H1 (cell line): ENCODE results near the gene OIP5. TPM values are rescaled to one million over a fixed set of nuclear protein-coding genes. Genes with fewer than 3 reads are reported as not detected.

Experiments used
- BCL11A ChIP-seq, 2 experiments: IDR thresholded peaks; one replicate each; pipeline ENCODE4 v1.6.1; 2011; ENCODE audit warnings: low read depth in 2 of 2, low read length in 2 of 2, mild to moderate bottlenecking in 2 of 2
- SP4 ChIP-seq: IDR thresholded peaks from 2 replicates; pipeline ENCODE4 v1.6.1; 2012; ENCODE audit warnings: low read length, inconsistent platforms
- polyA plus RNA-seq, 7 experiments: library from polyadenylated mRNA; depleted of rRNA in 3 of 7; stranded (reverse) in 5 of 7; unstranded in 2 of 7; fragments of >200 nt in 5 of 7; fragments of 200-250 nt in 2 of 7; gene quantifications; 1 replicate in 5 of 7; 2 replicates in 1 of 7; 4 replicates in 1 of 7; pipeline versions ENCODE4 v1.2.1 to v1.2.3, GENCODE V29; 2011 to 2013; ENCODE audit warnings: missing spikeins in 2 of 7, mixed read lengths in 2 of 7
- total RNA-seq: library from RNA; stranded (reverse); fragmentation: NEBNext Ultra II Directional; extraction: Animal tissue kit (Norgen Biotek cat#: 25700); gene quantifications from 2 replicates; pipeline ENCODE4 v1.2.1, GENCODE V29; 2021
- TF ChIP-seq, protein P1 (sequence below): fragments of 300-600 bp; sonication (generic); IDR thresholded peaks from 2 replicates; pipeline ENCODE4 v1.7.1; 2012; ENCODE audit warnings: low read length, moderate library complexity, mild to moderate bottlenecking, inconsistent platforms; ENCODE audit not compliant: insufficient replicate concordance

OIP5 gene
- total and polyA plus RNA-seq, 2 of the 8 experiments (the other 6 are each of a cell fraction or from before 2014, with no cell fraction given) = 34.8 to 44.5 TPM

DNA sequence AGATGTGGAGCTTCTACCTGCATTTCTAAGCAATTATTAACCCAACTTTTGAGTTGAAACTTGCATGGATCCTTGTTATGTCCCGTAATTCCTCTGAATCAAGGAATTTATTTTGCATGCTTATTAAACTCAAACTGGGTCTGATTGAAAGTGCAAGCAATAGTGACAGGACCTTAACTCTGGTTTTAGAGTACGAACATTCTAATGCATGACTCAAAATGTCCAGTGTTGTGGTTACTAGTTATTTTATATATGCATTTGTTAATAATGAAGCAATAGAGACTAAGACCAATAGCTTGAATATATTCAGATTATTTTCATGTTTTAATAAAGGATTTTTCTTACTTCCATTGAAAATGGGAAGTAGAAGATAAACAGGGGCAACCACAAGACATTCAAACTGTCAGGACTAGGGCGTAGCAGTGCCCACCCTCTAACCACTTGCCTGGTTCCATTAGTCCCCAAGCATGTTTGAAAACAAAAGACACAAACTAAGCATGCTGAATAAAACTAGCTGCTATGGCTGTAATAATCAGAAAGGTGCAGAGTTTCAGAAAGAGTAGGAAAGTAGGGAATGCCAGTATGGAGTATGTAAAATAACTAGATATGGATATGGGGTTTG lies 28.1 kb downstream of the OIP5 start (continued):
- TF ChIP-seq, protein P1, sequence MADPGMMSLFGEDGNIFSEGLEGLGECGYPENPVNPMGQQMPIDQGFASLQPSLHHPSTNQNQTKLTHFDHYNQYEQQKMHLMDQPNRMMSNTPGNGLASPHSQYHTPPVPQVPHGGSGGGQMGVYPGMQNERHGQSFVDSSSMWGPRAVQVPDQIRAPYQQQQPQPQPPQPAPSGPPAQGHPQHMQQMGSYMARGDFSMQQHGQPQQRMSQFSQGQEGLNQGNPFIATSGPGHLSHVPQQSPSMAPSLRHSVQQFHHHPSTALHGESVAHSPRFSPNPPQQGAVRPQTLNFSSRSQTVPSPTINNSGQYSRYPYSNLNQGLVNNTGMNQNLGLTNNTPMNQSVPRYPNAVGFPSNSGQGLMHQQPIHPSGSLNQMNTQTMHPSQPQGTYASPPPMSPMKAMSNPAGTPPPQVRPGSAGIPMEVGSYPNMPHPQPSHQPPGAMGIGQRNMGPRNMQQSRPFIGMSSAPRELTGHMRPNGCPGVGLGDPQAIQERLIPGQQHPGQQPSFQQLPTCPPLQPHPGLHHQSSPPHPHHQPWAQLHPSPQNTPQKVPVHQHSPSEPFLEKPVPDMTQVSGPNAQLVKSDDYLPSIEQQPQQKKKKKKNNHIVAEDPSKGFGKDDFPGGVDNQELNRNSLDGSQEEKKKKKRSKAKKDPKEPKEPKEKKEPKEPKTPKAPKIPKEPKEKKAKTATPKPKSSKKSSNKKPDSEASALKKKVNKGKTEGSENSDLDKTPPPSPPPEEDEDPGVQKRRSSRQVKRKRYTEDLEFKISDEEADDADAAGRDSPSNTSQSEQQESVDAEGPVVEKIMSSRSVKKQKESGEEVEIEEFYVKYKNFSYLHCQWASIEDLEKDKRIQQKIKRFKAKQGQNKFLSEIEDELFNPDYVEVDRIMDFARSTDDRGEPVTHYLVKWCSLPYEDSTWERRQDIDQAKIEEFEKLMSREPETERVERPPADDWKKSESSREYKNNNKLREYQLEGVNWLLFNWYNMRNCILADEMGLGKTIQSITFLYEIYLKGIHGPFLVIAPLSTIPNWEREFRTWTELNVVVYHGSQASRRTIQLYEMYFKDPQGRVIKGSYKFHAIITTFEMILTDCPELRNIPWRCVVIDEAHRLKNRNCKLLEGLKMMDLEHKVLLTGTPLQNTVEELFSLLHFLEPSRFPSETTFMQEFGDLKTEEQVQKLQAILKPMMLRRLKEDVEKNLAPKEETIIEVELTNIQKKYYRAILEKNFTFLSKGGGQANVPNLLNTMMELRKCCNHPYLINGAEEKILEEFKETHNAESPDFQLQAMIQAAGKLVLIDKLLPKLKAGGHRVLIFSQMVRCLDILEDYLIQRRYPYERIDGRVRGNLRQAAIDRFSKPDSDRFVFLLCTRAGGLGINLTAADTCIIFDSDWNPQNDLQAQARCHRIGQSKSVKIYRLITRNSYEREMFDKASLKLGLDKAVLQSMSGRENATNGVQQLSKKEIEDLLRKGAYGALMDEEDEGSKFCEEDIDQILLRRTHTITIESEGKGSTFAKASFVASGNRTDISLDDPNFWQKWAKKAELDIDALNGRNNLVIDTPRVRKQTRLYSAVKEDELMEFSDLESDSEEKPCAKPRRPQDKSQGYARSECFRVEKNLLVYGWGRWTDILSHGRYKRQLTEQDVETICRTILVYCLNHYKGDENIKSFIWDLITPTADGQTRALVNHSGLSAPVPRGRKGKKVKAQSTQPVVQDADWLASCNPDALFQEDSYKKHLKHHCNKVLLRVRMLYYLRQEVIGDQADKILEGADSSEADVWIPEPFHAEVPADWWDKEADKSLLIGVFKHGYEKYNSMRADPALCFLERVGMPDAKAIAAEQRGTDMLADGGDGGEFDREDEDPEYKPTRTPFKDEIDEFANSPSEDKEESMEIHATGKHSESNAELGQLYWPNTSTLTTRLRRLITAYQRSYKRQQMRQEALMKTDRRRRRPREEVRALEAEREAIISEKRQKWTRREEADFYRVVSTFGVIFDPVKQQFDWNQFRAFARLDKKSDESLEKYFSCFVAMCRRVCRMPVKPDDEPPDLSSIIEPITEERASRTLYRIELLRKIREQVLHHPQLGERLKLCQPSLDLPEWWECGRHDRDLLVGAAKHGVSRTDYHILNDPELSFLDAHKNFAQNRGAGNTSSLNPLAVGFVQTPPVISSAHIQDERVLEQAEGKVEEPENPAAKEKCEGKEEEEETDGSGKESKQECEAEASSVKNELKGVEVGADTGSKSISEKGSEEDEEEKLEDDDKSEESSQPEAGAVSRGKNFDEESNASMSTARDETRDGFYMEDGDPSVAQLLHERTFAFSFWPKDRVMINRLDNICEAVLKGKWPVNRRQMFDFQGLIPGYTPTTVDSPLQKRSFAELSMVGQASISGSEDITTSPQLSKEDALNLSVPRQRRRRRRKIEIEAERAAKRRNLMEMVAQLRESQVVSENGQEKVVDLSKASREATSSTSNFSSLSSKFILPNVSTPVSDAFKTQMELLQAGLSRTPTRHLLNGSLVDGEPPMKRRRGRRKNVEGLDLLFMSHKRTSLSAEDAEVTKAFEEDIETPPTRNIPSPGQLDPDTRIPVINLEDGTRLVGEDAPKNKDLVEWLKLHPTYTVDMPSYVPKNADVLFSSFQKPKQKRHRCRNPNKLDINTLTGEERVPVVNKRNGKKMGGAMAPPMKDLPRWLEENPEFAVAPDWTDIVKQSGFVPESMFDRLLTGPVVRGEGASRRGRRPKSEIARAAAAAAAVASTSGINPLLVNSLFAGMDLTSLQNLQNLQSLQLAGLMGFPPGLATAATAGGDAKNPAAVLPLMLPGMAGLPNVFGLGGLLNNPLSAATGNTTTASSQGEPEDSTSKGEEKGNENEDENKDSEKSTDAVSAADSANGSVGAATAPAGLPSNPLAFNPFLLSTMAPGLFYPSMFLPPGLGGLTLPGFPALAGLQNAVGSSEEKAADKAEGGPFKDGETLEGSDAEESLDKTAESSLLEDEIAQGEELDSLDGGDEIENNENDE = no peak
- TF ChIP-seq SP4 = no peak
- no peak for TF ChIP-seq BCL11A (IDR thresholded peaks at IDR 0.05; ENCODE audit: low read depth in 2 of 2, low read length in 2 of 2)
